ENCODE data around the gene LPP.

The LPP gene

DNA sequence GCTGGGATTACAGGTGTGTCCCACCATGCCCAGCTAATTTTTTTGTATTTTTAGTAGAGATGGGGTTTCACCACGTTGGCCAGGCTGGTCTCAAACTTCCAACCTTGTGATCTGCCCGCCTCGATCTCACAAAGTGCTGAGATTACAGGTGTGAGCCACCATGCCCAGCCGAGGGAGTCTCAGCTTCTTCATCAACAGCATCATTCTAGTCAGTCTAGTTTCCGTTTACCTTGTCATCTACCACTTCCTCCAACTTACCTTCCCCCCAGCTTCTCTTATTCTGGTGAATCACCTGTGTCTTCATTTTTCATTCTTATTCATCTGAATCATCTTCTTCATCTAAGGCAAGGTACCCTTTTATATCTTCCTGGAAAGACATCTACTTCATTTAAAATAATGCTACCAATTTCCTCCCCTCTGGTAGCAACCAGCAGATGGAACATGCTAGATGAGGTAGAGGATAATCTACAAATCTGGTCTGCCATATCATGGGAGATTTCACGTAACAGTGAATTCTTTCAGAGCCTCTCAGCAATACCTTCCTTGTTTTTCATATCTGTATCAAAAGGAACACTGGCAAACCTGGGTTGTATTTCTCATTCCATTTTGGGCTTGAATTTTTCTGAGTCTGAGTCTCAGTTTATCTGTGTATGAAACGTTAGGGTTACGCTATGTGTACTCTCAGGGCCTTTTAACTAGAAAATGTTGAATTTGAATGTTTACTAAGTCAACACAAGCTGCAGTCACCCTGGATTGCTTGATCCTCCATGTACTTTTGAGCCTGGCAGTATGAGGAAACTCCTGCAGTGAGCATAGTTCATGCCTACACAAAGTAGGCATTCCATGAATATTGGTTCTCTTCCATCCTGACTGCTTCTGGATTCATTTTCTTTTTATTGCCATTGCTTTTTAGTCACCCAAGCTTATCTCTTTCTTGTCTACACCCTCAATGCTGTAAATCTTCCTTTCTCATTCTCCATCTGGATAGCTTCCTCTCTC lies 16.8 kb downstream of the LPP start:
- peak; percentile 69 for DNase-seq

DNA sequence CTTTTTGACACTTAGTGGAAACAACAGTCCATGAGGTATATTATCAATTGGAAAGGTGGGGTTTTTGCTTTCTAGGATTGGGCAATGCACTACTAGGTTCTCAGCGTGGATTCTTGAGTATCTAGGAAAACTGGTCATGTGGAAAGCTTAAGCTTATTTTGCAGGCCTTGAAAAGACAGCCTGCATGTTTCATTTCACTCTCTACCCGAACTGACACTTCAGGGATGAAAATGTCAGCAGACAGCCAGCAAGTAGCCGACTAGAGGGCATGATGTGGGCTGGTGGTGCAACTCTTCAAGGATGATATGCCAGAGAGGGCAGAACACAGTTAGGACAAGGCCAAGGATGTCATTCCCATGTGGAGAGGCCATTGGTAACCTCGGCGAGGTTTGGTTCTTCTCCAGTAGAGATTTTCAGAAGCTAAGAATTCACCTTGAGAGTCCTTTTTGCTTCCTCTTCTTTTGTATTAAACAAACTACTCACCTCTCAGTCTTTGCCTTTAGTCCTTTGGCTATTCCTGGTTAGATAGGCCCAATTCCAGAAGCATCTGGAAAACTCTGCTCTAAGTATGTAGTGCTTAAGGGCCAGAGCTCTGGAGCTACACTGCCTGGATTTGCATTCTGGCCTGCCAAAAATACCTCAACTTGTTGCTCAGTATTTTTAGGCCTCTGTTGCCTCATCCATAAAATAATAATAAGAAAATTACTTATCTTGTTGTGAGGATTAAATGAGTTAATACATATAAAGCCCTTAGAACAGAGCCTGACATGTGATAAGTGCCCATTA lies 17.9 kb downstream of the LPP start:
- no peak for DNase-seq

DNA sequence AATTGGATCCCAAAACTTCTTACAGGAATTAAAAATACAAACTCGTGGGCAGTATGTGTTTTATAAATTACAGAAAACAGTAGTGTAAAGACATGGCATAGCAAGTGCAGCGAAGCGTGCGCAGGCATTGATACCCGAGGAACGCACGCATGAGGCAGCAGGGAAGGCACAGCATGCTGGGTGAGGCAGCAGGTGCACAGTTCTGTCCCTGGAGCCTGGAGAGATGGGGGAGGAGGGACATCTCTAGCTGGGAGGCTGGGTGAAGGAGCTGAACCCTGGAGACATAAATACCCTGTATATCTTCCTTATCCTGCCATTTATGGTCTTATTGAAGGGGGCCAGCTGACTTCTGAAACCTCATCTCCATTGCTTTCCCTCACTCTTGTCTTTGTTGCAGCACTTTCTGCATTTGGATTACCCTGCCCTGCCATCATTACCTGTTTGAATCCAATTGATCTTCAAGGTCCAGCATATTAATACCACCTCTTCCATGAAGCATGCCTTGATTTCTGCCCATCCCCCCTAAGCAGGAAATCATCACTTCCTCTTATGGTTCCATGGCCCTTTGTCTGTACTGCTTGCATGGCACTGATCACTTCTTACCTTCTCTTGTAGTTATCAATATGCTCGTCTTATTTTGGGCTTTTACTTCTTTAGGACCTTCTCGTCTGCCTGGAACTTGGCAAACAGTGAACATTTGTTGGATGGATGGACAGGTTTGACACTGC lies 20.5 kb downstream of the LPP start:
- no peak for DNase-seq

- DNase-seq = no peak
These were observed 22.5 kb downstream of the LPP start for GRCh38 chr3:188176476-188176875.

- DNase-seq = no peak
These were observed 22.9 kb downstream of the LPP start for GRCh38 chr3:188176884-188177283.

GRCh38 chr3:188177721-188178120 lies 23.8 kb downstream of the LPP start:
- DNase-seq = no peak

DNA sequence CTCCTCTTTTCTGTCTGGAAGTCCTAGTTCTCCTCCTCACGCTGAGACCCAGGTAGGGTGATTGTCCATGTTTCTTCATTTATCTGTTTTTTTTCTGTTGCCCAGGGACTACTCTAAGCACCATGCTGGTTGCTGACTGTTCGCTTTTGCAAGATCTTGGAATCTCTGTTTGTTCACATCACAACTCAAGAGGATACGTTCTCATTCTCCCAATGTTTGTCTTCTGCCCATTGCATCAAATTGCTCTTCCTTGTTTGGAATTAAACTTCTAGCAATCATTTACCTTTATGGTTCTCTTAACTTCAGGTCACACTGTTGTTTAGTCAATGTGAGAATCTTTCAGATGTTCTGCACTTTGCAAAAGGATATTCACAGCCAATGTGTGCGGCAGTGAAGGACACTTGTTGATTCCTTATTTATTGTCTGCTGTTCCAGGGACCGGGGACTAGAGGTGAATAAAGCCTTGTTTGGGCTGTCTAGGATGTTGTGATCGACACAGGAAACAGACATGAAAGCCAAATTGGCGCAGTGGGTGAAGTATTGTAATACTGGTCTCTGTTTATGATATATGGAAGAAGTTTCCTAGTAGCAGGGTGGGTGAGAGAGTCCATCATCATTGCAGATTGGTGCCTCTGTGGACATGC lies 24.5 kb downstream of the LPP start:
- DNase-seq = no peak

GRCh38 chr3:188179006-188179966 lies 25.3 kb downstream of the LPP start:
- DNase-seq = no peak

GRCh38 chr3:188180114-188180513 lies 26.2 kb downstream of the LPP start:
- DNase-seq = no peak

- DNase-seq = no peak
These were observed 29.5 kb downstream of the LPP start for GRCh38 chr3:188183452-188183851.

- no peak for DNase-seq
These were observed 30.2 kb downstream of the LPP start for GRCh38 chr3:188184160-188184559.

DNA sequence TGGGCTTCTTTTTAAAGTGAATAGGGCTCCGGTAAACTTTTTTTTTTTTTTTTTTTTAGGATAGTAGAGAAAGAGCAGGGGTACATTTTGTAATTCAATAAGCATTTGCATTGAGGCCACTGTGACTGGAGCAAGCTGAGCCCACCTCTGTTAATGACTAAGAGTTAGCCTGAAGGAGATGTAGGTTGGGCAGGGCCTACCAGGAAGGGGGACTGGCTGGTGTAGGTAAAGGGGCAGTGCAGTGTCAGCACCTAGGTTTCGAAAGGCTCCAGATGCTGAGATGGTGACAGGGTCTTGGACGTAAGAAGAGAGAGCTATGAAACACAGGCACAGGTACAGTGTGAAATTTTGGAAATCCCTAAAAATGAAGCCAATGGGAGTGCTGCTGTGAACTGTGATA lies 30.7 kb downstream of the LPP start:
- DNase-seq = no peak

- no peak for DNase-seq
These were observed 31.8 kb downstream of the LPP start for GRCh38 chr3:188185717-188186251.

DNA sequence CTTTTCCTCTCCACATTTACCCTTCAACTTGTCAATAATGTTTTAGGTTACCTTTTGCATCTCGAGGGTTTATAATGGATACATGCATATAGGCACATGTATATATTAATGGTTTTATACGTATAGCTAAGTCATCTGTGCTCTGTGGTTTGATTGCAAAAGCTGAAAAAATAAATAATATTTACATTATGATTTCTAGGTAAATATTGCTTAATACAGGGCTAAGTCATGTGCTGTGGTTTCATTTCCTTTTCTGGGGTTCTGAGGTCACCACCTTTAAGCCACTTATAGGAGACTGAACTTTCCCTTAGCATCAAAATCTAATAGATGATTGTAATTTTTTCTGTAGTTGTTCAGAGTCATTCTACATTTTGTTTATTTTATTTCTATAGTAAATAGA lies 33.1 kb downstream of the LPP start:
- DNase-seq = no peak

DNA sequence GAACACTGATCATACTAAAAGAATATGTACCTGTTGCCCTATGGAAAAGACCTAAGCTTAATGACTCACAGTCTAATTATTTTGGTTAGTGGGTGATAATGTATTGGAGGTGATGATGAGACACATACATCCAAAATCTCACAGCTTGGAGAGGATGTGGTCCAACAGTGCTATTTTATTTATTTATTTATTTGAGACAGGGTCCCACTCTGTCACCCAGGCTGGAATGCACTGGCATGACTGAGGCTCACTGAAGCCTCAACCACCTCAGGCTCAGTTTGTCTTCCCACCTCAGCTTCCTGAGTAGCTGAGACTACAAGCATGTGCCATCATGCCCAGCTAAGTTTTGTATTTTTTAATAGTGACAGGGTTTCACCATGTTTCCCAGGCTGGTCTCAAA lies 35.0 kb downstream of the LPP start:
- no peak for DNase-seq

DNA sequence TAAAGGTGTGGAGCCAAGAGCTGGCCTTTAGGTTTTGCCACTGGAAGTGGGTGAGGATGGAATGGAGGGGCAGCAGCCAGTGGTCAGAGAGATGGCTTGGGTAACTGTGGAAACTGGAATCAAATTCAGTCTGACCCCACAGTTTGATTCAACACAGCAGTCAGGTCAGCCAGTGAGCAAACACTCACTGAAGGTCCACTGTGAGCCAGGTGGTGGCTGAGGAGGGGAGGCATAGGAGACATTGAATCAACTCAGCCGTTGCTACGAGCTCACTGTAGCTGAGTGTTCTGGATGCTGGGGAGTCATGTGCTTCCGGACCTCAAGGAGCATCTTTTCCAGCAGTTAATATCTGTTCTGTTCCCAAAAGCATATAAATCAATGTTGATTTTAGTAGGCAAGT lies 37.5 kb downstream of the LPP start:
- no peak for DNase-seq

DNA sequence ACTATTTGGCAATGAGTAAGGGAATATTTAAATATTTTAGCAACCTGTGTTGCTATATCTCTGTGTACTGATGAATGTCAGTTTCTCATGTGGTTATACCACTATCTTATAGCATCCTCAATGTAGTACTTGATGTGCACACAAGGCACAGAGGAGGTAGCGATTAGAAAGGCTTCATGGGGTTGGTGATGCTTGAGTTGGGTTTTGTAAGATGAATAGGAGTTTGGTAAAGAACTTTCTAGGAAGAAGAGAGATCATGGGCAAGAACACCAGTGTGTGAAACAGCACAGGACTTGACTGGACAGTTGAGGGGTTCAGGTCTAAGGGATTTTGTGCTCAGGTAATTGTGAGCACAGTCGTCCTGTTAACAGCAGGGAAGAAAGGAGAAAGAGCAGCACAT lies 38.1 kb downstream of the LPP start:
- no peak for DNase-seq

- DNase-seq = no peak
These were observed 40.4 kb downstream of the LPP start for GRCh38 chr3:188194332-188194731.

GRCh38 chr3:188196232-188196990 lies 42.5 kb downstream of the LPP start:
- DNase-seq = no peak

- DNase-seq = no peak
These were observed 43.5 kb downstream of the LPP start for GRCh38 chr3:188197388-188197847.

Data from stimulated activated CD4-positive, alpha-beta T cell treated with anti-CD3 and anti-CD28 coated beads, Interleukin-15, amount 100 ng/mL, for 24 hours (primary cell).